Heart left ventricle (tissue), 13 donors: ENCODE data around the gene CCL4.

Source experiments
- POLR2A ChIP-seq, 2 donors: fragments of 450-650 bp; IDR thresholded peaks; one replicate each; pipeline ENCODE4 v1.6.1; 2017; ENCODE audit warnings: antibody characterized with exemption in 2 of 2, mild to moderate bottlenecking in 2 of 2, moderate library complexity in 2 of 2
- TF ChIP-seq, protein P1 (sequence below), 12 donors: fragments of 200-600 bp; sonication (generic) in 4 of 12; IDR thresholded peaks; one replicate each; pipeline versions ENCODE4 v1.5.0 to v1.8.0; 2018 to 2022; ENCODE audit warnings: antibody characterized with exemption in 12 of 12, mild to moderate bottlenecking in 5 of 12
- donor health status: ischemic (EF 13 %, LVEDD 7.1; RV severe dilation, severe dysfunction).
- donor health status: DM: no; HTN: yes; CAD: no.
- donor health status: DM: no; HTN: no; CAD: no.
- donor health status: ischemic (EF 25% LVEDD 6.9; RV normal size, moderate dysfunction).
- donor health status: ischemic (EF 25% LVEDD 5.7; RV mildly dilated, moderate dysfunction).
- donor health status: ischemic (EF 35%, LVEDD 5.7; RV mildly dilated, moderate dysfunction).
- donor health status: nonischemic (EF 11% LVEDD 7.7; RV severe dilation, severe dysfunction).
- donor health status: DM: yes; HTN: yes; CAD: no.
- donor health status: PGD.
- donor health status: ischemic (EF 29% LVEDD 5.4; RV normal size, mild dysfunction).
- donor health status: nonischemic (EF 23%, LVEDD 6.1; RV moderate dilation, normal function).

DNA sequence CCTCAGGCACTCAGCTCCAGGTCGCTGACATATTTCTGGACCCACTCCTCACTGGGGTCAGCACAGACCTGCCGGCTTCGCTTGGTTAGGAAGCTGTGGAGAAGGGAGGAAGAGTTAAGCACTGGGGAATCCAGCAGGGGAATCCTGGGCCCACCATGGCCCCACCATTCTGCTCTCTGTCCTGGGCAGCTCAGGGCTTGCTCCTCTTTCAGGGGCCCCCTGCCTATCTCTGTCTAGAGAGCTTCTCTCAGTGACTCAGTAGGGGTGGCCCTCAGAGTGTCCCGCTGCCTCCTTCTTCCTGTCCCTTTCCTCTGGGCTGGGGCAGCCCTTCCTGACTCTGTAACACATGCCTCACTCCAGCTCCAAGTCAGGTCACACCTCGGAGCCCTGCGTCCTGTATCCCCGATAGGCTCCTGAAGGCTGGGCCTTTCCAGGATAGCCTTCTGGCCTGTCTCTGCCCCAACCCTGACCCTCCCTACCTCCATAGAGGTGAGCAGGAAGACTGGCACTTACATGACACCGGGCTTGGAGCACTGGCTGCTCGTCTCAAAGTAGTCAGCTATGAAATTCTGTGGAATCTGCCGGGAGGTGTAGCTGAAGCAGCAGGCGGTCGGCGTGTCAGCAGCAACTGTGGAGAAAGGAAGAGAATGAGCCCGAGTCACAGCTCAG lies 14.8 kb upstream of the CCL4 start:
- no peak for TF ChIP-seq POLR2A (IDR thresholded peaks at IDR 0.05)
- TF ChIP-seq, protein P1, sequence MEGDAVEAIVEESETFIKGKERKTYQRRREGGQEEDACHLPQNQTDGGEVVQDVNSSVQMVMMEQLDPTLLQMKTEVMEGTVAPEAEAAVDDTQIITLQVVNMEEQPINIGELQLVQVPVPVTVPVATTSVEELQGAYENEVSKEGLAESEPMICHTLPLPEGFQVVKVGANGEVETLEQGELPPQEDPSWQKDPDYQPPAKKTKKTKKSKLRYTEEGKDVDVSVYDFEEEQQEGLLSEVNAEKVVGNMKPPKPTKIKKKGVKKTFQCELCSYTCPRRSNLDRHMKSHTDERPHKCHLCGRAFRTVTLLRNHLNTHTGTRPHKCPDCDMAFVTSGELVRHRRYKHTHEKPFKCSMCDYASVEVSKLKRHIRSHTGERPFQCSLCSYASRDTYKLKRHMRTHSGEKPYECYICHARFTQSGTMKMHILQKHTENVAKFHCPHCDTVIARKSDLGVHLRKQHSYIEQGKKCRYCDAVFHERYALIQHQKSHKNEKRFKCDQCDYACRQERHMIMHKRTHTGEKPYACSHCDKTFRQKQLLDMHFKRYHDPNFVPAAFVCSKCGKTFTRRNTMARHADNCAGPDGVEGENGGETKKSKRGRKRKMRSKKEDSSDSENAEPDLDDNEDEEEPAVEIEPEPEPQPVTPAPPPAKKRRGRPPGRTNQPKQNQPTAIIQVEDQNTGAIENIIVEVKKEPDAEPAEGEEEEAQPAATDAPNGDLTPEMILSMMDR (IDR thresholded peaks at IDR 0.05) = no peak
